SU-DHL-6 (cell line): ENCODE results near the gene POLRMT.

ENCODE experiments used
- H2AFZ ChIP-seq: fragments of 200-600 bp; sonication (generic); 2 replicates; pipeline ENCODE4 v1.6.1; 2014; ENCODE audit warnings: low read depth, mild to moderate bottlenecking, moderate library complexity, mixed read lengths, antibody characterized with exemption, low read length; ENCODE audit not compliant: severe bottlenecking
- H3F3A ChIP-seq: fragments of 200-600 bp; shearing (Covaris generic); 2 replicates; pipeline ENCODE4 v1.6.0; 2016; ENCODE audit warnings: antibody characterized with exemption, mild to moderate bottlenecking; ENCODE audit not compliant: insufficient read depth
- H3K27ac ChIP-seq: fragments of 200-600 bp; sonication (generic); 2 replicates; pipeline ENCODE4 v1.5.1; 2016; ENCODE audit warnings: low read depth, mild to moderate bottlenecking, low read length, moderate library complexity, mixed read lengths
- H3K27me3 ChIP-seq: fragments of 200-600 bp; sonication (generic), shearing (Covaris generic); 2 replicates; pipeline ENCODE4 v1.6.0; 2014; ENCODE audit warnings: mild to moderate bottlenecking, low read length
- H3K36me3 ChIP-seq: fragments of 200-600 bp; sonication (generic); 2 replicates; pipeline ENCODE4 v1.6.1; 2014; ENCODE audit warnings: mild to moderate bottlenecking, low read length, mixed read lengths
- H3K4me2 ChIP-seq: fragments of 300-600, 200-600 bp; shearing (Covaris generic), sonication (generic); 2 replicates; pipeline ENCODE4 v1.6.0; 2014; ENCODE audit warnings: low read length, low read depth, mild to moderate bottlenecking; ENCODE audit not compliant: poor library complexity, severe bottlenecking
- H3K4me3 ChIP-seq: fragments of 200-600 bp; sonication (generic); 2 replicates; pipeline ENCODE4 v1.5.1; 2014; ENCODE audit warnings: antibody characterized with exemption, low read length, mild to moderate bottlenecking, mixed read lengths; ENCODE audit not compliant: insufficient read depth, poor library complexity, severe bottlenecking
- H3K79me2 ChIP-seq: fragments of 200-600 bp; sonication (generic); 2 replicates; pipeline ENCODE4 v1.6.1; 2014; ENCODE audit warnings: mild to moderate bottlenecking, low read length, moderate library complexity; ENCODE audit not compliant: insufficient read depth
- H3K9ac ChIP-seq: fragments of 200-600 bp; sonication (generic); 2 replicates; pipeline ENCODE4 v1.7.0; 2014; ENCODE audit warnings: mild to moderate bottlenecking, low read length
- H3K9me2 ChIP-seq: fragments of 200-600 bp; sonication (generic); replicated peaks from 2 replicates; pipeline ENCODE4 v1.6.1; 2014; ENCODE audit warnings: low read length; ENCODE audit not compliant: insufficient read depth
- H3K9me3 ChIP-seq: fragments of 200-600 bp; sonication (generic); 2 replicates; pipeline ENCODE4 v1.6.1; 2014; ENCODE audit warnings: low read length, mixed read lengths; ENCODE audit not compliant: insufficient read depth
- H4K20me1 ChIP-seq: fragments of 200-600 bp; sonication (generic); 2 replicates; pipeline ENCODE4 v1.6.1; 2014; ENCODE audit warnings: low read depth, mild to moderate bottlenecking, antibody characterized with exemption, low read length, moderate library complexity, mixed read lengths
- EZH2phosphoT487 ChIP-seq: fragments of 200-600 bp; sonication (generic), shearing (Covaris generic); conservative IDR thresholded peaks from 2 replicates; pipeline ENCODE4 v1.6.1; 2018; ENCODE audit warnings: mild to moderate bottlenecking, antibody characterized with exemption, low read length, moderate library complexity, mixed read lengths
- TF ChIP-seq, protein P1 (sequence below): fragments of 200-600 bp; sonication (generic); IDR thresholded peaks from one replicate; pipeline ENCODE4 v1.5.1; 2017; ENCODE audit warnings: antibody characterized with exemption, mild to moderate bottlenecking, low read length, moderate library complexity; ENCODE audit not compliant: insufficient read depth, poor library complexity, severe bottlenecking

Gene POLRMT

DNA sequence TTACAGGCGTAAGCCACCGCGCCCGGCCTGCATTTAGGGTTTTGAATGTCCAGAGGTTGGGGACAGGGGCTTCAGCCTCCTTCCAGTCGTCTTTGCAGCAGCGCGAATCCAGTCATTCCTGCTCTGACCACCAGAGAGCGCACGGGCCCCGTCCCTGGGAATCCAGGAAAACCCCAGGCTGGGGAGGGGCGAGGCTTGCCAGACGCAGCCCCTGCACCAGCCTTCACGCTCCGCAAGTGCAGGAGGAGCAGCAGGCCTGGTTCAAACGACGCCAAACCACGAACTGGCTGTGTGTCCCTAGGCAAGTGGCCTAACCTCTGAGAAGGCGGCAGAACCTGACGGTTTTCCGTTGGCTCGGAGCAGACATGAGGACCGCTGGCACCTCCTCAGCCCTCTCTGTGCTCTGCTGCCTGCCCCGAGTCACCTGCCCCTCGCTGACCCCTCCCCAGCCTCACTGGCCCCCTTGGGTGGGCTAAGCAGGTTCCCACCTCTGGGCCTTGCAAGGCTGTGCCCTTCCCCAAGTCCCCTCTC lies 31.6 kb upstream of the POLRMT start:
- Histone ChIP-seq H3K9me2 (no peaks in the 10 kb centered on the region), H3K4me2 (no peak overlapping the region), H3K27me3 (no peaks in the 10 kb centered on the region), H3F3A (peaks cover 19% of the 10 kb centered on the region), H3K4me3 (no peak overlapping the region), H3K9ac (no peak overlapping the region), H4K20me1 (peaks cover 2% of the 10 kb centered on the region; the same call in 1 of the 2 replicates), H3K9me3 (no peaks in the 10 kb centered on the region), H3K27ac (no peak overlapping the region), H3K79me2 (peaks cover 29% of the 10 kb centered on the region), H2AFZ (no peak overlapping the region), H3K36me3 (no peaks in the 10 kb centered on the region)
- TF ChIP-seq, protein P1, sequence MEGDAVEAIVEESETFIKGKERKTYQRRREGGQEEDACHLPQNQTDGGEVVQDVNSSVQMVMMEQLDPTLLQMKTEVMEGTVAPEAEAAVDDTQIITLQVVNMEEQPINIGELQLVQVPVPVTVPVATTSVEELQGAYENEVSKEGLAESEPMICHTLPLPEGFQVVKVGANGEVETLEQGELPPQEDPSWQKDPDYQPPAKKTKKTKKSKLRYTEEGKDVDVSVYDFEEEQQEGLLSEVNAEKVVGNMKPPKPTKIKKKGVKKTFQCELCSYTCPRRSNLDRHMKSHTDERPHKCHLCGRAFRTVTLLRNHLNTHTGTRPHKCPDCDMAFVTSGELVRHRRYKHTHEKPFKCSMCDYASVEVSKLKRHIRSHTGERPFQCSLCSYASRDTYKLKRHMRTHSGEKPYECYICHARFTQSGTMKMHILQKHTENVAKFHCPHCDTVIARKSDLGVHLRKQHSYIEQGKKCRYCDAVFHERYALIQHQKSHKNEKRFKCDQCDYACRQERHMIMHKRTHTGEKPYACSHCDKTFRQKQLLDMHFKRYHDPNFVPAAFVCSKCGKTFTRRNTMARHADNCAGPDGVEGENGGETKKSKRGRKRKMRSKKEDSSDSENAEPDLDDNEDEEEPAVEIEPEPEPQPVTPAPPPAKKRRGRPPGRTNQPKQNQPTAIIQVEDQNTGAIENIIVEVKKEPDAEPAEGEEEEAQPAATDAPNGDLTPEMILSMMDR, result peak; percentile 74
- no peak for TF ChIP-seq EZH2phosphoT487

DNA sequence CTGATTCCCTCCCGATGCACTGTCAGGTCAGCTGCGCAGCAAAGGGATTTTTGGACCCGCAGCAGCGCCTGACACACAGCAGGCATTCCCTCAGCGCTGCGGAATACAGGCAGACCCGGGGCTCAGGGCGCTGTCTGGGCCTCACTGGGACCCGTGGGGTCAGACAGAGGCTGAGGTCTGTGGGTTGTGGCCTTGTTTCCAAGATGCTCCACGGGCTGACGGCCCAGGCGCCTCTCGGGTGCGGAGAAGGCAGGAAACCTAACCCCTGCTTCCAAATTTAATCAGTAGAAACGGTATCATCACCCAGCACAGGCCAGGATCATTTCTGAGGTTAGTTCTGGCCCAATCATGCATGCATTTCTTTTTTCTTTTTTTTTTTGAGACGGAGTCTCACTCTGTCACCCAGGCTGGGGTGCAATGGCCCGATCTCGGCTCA lies 30.4 kb upstream of the POLRMT start:
- Histone ChIP-seq H2AFZ (peak overlapping the region; percentile 70), H3K9me3 (no peaks in the 10 kb centered on the region), H3K27me3 (no peaks in the 10 kb centered on the region), H3F3A (peaks cover 21% of the 10 kb centered on the region), H4K20me1 (peaks cover 4% of the 10 kb centered on the region; the same call in 1 of the 2 replicates), H3K79me2 (peaks cover 41% of the 10 kb centered on the region), H3K4me3 (peak overlapping the region; percentile 46), H3K27ac (peak overlapping the region; percentile 13; the same call in 1 of the 2 replicates), H3K9ac (peak overlapping the region; percentile 57), H3K9me2 (no peaks in the 10 kb centered on the region), H3K36me3 (no peaks in the 10 kb centered on the region), H3K4me2 (peak overlapping the region; percentile 51)
- TF ChIP-seq, protein P1, result no peak
- no peak for TF ChIP-seq EZH2phosphoT487

DNA sequence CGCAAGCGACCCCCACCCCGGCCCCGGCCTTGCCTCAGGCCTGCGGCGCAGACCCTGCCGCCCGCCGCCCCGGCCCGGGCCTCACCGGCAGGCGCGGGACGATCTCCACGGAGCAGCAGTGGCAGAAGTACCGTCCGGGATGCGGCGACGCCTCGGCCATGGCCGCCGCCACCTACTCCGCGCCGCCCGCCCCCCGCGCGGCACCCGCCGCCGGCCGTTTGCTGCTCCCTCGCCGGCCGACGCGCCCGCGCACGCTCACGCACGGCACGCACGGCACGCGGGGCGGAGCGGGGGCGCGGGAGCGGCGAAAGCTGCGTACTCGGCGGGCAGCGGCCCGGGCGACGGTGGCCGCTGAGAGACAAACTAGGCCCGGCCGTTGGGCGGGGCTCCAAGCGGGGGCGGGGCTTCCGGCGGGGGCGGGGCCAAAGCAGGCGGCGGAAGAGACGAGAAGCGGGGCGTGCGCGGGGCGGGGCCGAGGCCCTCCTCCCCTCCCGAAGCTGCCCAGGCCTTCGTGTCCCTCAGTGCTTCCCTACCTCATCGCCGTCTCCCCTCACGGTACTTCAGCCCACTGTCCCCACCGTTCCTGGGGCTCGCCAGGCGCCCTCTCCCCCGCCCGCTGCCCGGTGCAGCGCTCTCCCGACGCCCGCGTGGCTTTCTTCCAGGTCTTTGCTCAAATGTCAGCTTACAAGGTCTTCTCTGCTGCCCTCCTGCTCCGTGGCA lies 29.8 kb upstream of the POLRMT start, which contains the start of gene RNF126:
TSS of gene RNF126 (minus strand) at position 253 of the 720 bp plus-strand sequence. CDS start at position 160, 93 bp downstream.
- Histone ChIP-seq H3K79me2 (peaks cover 47% of the 10 kb centered on the region), H3K9me3 (no peaks in the 10 kb centered on the region), H3K9ac (peak within 1 kb of the TSS; percentile 98), H3K4me2 (peak within 1 kb of the TSS; percentile 79), H2AFZ (peak within 1 kb of the TSS; percentile 70), H3K4me3 (peak within 1 kb of the TSS; percentile 77), H3K36me3 (no peaks in the 10 kb centered on the region), H3K9me2 (no peaks in the 10 kb centered on the region), H3K27me3 (no peaks in the 10 kb centered on the region), H3K27ac (peak within 1 kb of the TSS; percentile 89), H4K20me1 (peaks cover 4% of the 10 kb centered on the region; the same call in 1 of the 2 replicates), H3F3A (peaks cover 21% of the 10 kb centered on the region)
- TF ChIP-seq, protein P1, result no peak
- no peak for TF ChIP-seq EZH2phosphoT487
